T-helper 1 cell (primary cell): ENCODE data around the gene GPX2.
"Not testable (repeated sequence)": the region's sequence is repeated elsewhere in the genome, so short reads cannot be mapped to it uniquely, and the experiment has no call there.

Experiments
- DNase-seq, 5 donors: peaks; one replicate each; pipeline ENCODE4 v3.0.0-alpha.2; 2012 to 2020

GPX2 gene

DNA sequence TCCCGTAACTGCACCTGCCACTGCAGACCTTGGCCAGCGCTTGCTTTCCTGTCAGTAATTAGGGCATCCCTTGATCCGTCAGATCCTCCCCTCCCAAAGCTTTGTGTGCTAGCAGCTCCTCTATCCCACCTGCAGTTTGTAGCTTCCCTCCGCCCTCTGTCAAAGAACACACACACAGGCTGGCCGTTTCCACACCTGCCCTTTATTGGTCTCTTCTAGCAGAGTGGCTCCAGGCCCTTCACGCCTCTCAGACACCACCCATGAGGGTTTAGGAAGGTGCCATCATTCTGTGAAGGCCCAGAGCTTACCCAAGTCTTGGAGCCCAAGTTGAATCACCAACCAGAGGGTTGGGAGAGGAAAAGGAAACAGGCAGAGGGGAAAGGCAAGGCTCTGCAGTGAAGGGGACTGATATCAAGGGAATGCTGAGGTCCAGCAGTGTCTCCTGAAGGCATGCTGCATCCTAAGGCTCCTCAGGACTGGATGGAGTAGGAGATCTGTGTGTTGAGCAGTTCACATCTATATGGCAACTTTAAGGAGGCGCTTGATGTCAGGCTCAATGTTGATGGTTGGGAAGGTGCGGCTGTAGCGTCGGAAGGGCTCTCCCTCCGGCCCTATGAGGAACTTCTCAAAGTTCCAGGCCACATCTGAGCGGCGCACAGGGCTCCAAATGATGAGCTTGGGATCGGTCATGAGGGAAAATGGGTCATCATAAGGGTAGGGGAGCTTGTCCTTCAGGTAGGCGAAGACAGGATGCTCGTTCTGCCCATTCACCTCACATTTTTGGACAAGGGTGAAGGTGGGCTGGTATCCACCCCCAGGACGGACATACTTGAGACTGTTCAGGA is 3.4 kb downstream of the GPX2 start:
- DNase-seq: no peak

DNA sequence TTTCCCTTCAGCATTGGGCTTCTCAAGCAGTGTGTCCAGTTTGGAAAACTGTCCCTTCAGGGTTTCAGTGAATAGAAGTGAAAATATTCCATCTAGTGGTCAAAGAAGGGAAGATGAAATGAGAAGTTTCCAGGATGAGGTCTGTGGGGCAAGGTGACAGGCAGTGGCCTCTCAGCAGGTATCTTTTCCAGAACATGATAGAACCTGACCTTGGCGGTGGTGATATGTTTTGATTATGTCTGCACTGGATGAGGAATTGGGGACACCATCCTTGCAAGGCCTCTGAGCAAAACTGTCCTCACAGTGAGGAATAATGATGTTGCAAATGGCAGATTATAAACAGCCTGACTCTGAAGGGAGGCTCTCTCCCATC is 4.7 kb downstream of the GPX2 start:
- DNase-seq: no peak

DNA sequence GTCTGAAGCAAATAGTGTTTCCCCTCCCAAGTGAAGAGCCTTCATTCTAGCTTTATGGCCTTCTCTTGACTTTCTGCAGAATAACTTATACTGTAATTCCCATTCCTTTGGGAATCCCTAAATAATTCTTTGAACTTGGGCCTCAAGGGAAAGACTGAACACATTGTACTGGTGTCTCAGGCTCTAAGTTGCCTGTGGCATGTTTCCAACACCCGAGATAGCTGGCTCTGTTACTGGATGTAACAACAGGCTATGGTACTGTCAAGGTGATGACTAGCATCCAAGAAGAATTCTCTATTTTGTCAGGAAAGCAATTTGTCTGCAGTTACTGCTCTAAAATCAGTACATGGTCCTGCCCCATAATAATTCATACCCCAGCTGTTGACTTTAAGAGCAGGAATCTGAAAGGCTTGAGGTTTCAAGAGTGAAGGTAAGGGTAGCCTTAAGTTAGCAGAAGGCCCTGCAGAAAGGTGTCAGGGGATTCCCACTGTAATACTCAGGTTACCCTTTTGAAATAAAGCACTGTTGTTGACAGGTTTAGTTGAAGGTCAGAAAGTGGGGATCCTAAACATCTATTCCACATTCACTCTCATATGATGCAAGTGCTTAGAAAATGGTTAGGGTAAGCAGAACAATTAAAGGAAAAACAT is 5.2 kb downstream of the GPX2 start:
- no peak for DNase-seq

DNA sequence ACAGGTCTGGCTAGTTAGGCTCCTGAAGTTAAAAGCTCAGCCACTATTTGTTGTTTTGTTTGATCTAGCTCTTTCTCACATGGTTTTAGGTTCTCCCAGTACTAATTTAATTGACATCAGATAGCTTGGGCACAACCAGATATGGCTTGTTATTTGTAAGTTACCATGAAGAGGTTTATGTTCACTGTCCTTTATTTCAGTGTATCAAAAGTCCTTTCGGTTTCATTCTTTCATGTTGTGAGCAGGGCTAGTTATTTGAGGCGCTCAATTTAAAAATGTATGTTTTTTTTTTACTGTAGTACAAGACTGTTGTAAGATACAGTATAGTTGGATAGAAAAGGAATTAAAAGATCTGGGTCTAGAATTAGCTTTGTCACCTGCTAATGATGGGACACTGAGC is 7.0 kb downstream of the GPX2 start:
- no peak for DNase-seq

DNA sequence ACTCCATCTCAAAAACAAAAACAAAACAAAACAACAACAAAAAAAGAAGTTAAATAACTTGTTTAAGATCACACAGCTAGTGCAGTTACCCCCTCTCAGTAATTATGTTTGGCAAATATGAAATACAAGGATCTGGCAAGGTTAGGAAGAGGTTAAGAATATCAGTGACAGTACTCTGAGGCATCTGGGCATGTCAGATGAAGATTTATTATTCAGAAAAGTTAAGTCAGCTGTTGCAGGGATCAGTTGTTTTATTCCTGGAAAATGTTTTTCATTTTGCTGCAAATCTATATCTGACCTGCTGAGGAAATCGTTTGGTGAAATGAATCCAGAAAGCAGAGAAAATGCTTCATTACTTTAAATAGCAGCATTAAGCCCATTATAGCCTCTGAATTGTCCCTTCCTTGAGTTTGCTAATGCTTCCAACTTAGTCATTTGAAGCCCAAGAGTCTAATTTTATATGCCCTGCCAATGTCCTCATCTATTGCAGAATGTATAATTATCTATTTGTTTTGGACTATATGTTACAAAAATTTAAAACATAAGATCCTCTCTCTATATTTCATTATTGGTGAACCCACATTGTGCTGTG is 8.1 kb downstream of the GPX2 start:
- DNase-seq: no peak

DNA sequence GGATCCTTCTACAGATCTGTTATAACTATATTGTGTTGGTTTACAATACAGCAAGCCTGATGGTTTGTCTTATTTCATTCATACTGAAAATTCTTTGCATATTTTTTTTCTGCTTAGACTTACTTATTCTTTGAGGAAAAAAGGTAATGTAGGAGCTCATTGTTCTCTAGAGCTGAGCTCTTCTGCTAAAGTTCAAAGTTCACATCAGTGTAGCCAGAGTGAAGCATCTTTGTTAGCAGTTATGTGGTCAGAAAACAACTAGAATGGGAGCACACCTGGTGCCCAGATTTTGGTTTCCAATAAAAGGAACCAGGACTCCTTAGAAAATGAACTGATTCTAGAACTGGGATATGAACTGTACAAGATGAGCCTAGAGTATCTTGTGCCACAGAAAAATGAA is 10.3 kb downstream of the GPX2 start:
- no peak for DNase-seq

DNA sequence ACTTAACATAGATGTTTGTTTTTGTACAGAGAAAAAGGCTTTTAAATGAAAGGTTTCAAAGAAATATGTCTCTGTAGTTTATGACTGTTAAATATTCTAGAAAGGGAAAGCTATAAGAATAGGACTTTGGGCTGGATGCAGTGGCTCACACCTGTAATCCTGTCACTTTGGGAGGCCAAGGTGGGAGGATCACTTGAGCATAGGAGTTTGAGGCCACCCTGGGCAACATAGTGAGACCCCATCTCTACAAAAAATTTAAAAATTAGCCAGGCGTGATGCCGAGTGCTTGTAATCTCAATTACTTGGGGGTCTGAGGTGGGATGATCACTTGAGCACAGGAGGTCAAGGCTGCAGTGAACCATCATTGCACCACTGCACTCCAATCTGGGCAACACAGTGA is 11.4 kb downstream of the GPX2 start:
- DNase-seq: no peak

DNA sequence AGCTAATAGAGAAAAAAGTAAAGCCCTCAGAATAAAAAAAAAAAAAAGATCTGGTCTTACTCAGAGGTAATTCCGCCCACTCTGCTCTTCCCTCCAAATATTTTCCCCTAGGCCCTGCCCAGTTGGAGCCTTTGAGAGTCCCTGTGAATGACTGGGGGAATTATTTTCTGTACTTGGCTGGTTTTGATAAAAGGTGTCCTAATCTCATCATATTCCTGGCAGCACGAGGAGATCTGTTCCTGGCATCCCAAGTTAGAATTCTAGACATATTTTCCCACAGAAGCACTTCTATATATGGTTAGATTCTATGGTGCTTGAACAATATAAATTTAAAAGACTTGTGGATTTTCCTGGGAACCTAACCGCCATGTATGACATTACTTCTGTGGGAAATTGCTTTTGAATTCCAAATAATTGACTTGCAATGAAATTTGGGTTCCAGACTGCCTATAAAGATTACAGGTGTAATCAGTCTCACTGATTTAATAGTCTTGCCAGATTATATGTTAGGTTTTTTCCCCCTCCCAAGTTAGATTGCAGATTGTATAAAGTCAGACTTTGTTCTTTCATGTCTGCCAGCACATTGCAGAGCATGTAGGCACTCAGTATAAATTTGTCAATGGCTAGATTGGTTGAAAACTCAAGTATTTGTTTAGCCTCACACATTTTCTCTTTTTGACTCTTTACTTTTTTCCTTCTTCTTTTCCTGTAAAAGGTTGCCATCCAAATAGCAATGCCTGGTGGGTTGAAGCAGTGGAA is 12.3 kb downstream of the GPX2 start:
- no peak for DNase-seq

DNA sequence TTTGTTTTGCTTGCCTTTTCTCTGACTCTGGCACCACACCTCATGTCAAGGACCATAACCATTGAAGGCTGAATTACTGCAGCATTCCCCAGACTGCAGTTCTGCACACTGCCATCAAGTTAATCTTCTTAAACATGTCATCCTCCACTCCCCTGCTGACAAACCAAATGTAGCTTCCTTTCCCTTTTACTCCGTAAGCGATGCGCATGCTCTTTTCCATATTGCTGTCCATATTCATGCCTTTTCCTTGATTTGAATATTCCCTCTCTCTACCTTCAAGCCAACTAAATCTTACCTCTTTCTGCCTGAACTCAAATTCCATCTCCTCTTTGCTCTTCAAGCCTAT is 13.6 kb downstream of the GPX2 start:
- DNase-seq: no peak

DNA sequence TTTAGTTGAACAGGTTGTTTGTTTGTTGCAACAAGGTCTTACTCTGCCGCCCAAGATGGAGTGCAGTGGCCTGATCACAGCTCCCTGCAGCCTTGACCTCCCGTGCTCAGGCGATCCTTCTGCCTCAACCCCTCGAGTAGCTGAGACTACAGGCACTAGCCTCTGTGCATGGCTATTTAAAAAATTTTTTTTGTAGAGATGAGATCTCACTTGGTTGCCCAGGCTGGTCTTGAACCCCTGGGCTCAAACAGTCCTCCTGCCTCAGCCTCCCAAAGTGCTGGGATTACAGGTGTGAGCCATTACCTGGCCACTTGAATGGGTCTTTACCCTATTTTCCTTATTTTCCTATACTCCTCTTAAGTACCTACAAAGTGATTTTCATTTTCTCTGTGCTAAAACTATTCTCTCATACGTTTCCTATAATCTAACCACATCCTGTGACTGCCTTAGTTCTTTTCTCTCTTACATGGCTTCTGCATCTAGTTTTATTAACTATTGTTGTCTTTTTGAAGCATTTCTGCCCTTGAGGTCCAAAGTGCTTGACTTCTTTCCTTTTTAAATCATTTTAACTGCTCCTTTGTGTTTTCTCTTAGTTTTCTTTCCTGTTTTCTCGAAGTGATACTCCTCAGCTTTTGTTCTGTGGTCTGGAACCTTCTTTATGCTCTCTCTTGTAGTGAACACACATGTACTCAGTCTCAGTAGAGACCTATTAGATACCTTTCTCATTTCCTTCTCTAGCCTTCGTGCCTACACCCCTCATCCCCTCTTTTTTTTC is 14.1 kb downstream of the GPX2 start:
- DNase-seq: peak in 1 of 5 donors; percentile 57

DNA sequence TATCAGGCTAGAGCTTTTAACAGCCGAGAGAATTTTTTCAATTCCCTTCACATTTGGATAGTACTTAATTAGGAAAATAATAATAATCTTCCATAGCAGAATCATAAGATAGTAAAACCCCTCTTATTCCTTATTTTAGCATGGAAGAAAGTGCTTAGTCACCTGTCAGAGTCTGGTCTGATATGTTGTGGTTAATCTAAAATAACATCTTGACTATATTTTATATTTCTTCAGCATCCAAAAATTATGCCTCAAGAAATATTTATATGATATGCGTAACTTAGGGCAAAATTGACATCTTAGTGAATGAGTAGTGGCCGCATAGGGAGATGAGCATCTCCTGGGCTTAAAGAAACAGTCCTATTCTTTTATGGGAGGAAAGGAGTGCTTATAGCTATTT is 15.5 kb downstream of the GPX2 start:
- DNase-seq: no peak

DNA sequence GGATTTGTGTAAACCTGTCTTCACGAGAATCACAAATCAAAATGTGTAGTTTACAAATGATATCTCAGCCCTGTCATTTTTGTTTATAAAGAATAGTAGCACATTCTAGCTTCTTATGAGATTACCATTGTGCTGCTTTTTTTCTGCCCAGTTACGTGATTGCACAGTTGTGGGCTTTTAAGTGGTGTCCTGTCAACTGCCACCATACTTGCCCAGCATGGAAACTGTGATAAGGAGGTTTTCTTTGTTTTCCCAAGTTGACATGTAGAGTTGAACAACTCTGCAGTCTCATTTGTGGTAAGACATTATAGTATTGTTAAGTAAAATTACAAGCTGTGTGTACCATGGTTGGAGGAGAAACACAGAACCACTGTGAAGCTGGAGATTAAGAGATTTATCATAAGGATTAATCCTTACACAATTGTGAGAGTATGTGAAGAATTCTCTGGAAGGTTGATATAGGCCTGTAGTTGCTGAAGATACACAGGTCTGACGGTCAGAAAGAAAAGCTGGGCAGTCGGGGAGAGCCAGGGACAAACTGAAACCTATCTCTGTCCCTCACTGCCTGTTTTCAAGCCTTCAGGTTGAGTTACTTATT is 16.0 kb downstream of the GPX2 start:
- no peak for DNase-seq

DNA sequence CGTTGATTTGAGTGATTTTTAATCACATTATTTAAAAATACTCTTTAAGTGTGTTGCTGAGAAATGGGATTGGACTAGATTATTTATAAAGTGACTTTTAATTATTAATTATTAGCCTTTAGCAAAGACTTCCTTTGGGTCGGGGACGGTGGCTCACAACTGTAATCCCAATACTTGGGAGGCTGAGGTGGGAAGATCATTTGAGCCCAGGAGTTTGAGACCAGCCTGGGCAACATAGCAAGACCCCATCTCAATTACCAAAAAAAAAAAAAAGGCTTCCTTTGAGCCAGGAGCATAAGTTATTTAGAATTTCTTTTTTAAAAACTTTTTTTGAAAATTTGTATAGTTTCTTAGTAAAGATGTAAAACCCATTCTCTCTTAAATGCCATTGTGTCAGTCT is 19.5 kb downstream of the GPX2 start:
- no peak for DNase-seq

DNA sequence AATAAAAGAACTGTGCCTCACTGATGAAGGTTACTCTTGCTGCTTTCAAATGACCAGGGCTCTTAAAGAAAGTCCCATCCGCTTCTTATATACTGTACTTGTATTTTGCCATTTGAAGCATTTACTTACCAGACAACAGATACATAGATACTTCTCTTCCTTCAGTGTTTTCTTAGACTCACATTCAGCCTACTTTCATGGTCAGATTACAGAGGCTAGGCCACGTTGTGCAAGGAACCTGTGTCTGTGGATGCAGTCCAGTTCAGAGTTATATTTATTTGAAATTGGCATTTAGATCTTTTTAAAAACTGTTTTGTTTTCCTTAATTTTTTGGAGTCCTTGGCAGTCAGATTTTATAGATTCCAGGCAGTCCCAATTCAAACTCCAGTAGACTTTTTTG is 22.1 kb downstream of the GPX2 start:
- DNase-seq: no peak

DNA sequence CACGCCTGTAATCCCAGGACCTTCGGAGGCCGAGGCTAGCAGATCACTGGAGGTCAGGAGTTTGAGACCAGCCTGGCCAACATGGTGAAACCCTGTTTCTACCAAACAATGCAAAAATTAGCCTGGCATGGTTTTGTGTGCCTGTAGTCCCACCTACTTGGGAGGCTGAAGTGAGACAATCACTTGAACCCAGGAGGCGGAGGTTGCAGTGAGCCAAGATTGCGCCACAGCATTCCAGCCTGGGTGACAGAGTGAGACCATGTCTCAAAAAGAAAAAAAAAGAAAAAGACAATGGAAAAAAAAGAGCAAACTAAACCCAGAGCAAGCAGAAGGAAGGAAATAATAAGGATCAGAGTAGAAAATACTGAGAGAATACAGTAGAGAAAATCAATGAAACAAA is 22.9 kb downstream of the GPX2 start:
- DNase-seq: no peak

DNA sequence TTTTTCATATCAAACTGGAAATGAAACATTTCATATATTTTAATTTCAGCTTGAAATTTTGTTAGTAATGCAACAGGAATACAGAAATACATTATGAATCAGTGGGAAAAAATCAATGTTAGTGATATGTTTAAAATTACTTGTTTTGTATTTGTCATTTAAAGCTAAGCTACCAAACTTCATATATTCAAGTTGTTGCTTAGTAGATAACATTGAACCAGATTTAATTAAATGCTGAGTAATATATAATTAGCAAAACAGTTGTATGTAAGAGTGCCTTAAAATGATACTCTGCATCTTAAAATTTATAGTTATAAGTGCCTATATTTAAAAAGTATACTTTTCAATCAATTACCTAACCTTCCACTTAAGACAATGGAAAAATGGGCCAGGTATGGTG is 23.3 kb downstream of the GPX2 start:
- DNase-seq: no peak

DNA sequence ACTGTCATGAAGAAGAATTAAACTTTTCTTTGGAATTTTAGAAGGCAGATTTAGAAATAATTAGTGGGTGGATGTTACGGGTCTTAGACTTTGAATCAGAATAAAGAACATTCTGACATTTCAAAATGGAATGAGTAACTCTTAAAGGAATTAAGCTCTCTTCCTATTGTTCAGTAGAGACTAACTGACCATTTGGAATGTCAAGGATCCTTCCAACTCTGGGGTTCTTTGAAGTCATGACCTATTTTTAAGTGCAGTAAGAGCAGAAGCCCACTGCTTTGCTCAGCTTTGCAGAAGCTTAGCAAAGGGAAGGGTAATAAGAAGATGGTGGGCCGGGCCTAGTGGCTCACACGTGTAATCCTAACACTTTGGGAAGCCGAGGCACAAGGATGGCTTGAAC is 24.3 kb downstream of the GPX2 start:
- no peak for DNase-seq

DNA sequence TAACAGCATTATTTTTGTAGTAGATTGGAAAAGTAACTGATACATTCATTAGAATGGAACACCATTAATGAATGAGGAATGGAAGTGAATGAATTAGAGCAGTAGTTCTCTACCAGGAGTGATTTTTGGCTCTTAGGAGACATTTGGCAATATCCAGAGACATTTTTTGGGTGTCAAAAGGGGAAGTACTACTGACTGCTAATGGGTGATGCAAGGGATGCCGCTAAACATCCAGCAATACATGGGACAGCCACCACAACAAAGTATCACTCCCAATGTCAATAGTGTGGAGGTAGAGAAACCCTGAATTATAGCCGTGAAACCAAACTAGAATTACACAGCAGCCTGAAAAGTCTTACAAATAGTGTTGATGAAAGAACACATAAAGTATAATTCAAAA is 26.7 kb downstream of the GPX2 start:
- DNase-seq: no peak

DNA sequence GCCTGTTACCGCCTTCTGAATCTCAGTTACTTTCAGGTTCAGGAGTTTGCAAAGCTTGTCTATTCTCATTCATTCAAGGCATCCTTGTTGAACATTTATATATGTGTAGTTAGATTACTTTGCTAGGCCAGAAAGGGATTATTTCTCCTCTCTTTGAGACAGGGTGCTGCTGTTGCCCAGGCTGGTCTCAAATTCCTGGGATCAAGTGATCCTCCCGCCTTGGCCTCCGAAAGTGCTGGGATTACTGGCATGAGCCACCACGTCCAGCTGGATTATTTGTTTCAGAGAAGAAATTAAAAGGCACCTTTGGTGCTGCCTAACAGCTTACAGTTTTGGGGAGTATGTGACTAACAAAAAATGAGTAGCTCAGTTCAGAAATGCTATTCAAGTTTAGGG is 27.5 kb downstream of the GPX2 start:
- no peak for DNase-seq

DNA sequence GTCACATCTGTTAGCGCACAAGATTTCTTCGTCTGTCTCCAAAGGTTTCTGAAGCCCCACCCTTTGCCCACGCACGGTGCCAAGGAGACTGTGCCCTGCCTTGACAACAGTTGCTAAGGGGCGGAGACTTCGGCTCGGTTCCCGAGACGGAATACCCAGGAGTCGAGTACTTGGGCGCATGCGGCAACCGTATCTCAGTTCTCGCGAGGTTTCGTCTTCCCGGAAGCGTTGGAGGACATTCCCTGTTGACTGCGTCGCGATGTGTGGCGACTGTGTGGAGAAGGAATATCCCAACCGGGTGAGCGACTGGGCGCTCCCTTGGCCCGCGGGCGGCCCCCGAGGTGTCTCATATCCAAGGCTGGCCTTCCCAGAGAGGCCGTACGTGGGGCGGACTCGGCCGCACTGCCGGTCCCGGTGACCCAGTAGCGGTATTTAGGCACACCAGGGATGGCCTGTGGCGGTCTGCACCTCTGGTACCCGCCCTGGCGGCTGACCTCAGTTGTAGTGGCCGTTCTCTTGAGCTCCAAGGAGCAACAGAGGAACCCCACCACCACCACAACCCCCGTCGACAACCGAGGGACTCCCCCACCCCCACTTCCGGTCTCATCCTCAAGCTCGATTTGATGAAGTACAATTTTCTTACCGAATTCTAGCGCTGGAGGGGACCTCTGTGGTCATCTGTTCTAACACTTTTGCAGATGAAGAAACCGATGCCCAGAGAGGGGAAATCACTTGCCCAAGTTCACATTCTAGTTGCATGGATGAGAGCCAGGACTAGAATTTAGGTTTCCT is 28.1 kb downstream of the GPX2 start, which contains the start of gene CHURC1:
TSS of gene CHURC1 (plus strand) at position 219 of the 792 bp plus-strand sequence. CDS start at position 260, 41 bp downstream.
- DNase-seq: peak; percentile 93 to 98 (median 96)

DNA sequence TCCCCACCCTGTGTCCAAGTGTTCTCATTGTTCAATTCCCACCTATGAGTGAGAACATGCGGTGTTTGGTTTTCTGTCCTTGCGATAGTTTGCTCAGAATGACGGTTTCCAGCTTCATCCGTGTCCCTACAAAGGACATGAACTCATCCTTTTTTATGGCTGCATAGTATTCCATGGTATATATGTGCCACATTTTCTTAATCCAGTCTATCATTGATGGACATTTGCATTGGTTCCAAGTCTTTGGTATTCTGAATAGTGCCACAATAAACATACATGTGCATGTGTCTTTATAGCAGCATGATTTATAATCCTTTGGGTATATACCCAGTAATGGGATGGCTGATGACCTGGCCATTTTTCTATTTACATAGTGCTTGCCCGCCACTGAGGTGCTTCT is 29.1 kb downstream of the GPX2 start:
- DNase-seq: not testable (repeated sequence)
